SK-N-MC (cell line): Measurements from ENCODE around the gene MRC1.

Experiments
- DNase-seq: peaks from one replicate; pipeline ENCODE4 v3.0.0-alpha.2; 2011; ENCODE audit warnings: low read depth, low spot score
- H3K27ac ChIP-seq: fragments of 200-600 bp; sonication (generic); 2 replicates; pipeline ENCODE4 v1.5.1; 2016; ENCODE audit warnings: mixed run types
- H3K36me3 ChIP-seq: fragments of 200-600 bp; sonication (generic); 2 replicates; pipeline ENCODE4 v1.6.1; 2017; ENCODE audit warnings: antibody characterized with exemption, low read length, mixed read lengths; ENCODE audit not compliant: insufficient read depth
- H3K4me3 ChIP-seq: fragments of 200-600 bp; sonication (generic); 2 replicates; pipeline ENCODE4 v1.5.1; 2016
- H3K9ac ChIP-seq: fragments of 200-600 bp; sonication (generic); 2 replicates; pipeline ENCODE4 v1.8.0; 2017; ENCODE audit warnings: mixed run types, mixed read lengths; ENCODE audit not compliant: insufficient read length
- H3K9me3 ChIP-seq: fragments of 200-600 bp; sonication (generic); 2 replicates; pipeline ENCODE4 v1.6.1; 2017; ENCODE audit warnings: low read depth, mild to moderate bottlenecking, antibody characterized with exemption, low read length, moderate library complexity, mixed read lengths
- EZH2 ChIP-seq: fragments of 200-600 bp; sonication (generic); IDR thresholded peaks from one replicate; pipeline ENCODE4 v1.6.1; 2017; ENCODE audit warnings: antibody characterized with exemption
- FOXP2 ChIP-seq: optimal IDR thresholded peaks from 2 replicates; pipeline ENCODE3; 2011; ENCODE audit warnings: mild to moderate bottlenecking, moderate library complexity; ENCODE audit not compliant: insufficient read depth; ENCODE audit errors: extremely low read length, control extremely low read depth
- POLR2AphosphoS5 ChIP-seq: IDR thresholded peaks from 2 replicates; pipeline ENCODE4 v1.6.1; 2012; ENCODE audit warnings: mild to moderate bottlenecking, low read depth, low read length, borderline replicate concordance

Gene MRC1

GRCh38 chr10:17820943-17821342 is 11.8 kb downstream of the MRC1 start:
- TF ChIP-seq EZH2 = no peak
- TF ChIP-seq FOXP2 = no peak
- no peak for TF ChIP-seq POLR2AphosphoS5
- Histone ChIP-seq H3K27ac (no peak overlapping the region), H3K4me3 (no peak overlapping the region), H3K9me3 (no peaks in the 10 kb centered on the region), H3K9ac (no peak overlapping the region), H3K36me3 (no peaks in the 10 kb centered on the region)
- no peak for DNase-seq

DNA sequence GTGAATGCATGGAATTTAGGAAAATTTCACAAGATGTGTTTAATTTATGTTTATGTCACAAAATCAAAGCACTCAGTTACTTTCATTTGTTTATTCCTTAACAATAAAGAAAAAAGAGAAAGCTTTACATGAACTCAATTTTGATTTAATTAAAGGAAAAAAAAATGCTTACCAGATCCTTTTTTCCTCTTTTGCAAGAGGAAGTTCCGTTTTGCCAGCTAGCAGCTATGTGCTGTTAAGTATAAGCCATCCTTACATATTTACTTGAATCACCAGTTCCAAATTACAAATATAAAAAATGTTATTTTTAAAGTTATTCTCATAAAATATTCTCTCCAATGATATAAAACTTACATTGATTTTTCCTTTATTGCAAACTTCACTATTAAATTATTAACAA is 12.7 kb downstream of the MRC1 start:
- TF ChIP-seq FOXP2 (no peak), EZH2 (no peak), POLR2AphosphoS5 (no peak)
- DNase-seq = no peak
- Histone ChIP-seq H3K9ac (no peak overlapping the region), H3K4me3 (peak overlapping the region; percentile 25; the same call in 1 of the 2 replicates), H3K36me3 (no peaks in the 10 kb centered on the region), H3K9me3 (no peaks in the 10 kb centered on the region), H3K27ac (no peak overlapping the region)

- H3K9me3 ChIP-seq = no peaks in the 10 kb centered on the region
- no peak for TF ChIP-seq EZH2
- no peak for TF ChIP-seq POLR2AphosphoS5
- no peak for TF ChIP-seq FOXP2
- no peak overlapping the region for H3K9ac ChIP-seq
- H3K27ac ChIP-seq = no peak overlapping the region
- DNase-seq = no peak
- no peak overlapping the region for H3K4me3 ChIP-seq
- H3K36me3 ChIP-seq = no peaks in the 10 kb centered on the region
Measured at GRCh38 chr10:17831341-17831740, 22.2 kb downstream of the MRC1 start.

DNA sequence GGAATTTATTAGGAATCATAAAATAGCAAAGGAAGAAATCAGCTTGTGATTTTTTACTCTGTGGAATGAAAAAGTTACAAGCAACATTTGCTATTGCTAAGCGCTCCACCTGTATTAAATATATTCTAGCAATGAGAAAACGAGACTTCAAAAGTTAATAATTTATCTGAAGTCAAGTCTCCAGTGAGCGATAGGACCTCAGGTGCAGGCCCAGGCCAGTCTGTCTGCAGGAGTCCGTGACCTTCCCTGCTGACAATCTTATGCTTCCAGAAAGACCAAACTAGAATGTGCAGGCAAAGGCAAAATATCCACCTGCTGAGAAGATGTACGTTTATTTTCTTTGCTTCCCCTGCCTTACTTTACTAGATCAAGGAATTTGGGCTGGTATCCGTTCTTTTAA is 22.7 kb downstream of the MRC1 start:
- no peak for DNase-seq
- TF ChIP-seq FOXP2 (no peak), EZH2 (no peak), POLR2AphosphoS5 (no peak)
- H3K9ac ChIP-seq = no peak overlapping the region
- no peaks in the 10 kb centered on the region for H3K9me3 ChIP-seq
- no peak overlapping the region for H3K27ac ChIP-seq
- H3K36me3 ChIP-seq = no peaks in the 10 kb centered on the region
- H3K4me3 ChIP-seq = no peak overlapping the region

DNA sequence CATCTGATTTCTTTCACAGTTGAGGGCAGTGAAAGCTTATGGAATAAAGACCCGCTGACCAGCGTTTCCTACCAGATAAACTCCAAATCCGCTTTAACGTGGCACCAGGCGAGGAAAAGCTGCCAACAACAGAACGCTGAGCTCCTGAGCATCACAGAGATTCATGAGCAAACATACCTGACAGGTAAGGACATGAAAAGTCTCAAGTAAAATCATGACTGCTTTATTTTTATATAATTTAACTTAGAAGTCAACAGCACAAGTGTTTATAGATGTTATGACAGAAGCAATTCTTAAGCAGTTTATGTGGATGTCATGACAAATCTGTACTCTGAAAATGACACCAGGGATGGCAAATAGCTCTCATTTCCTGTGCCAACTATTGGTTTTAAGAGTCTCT is 24.5 kb downstream of the MRC1 start:
- no peak overlapping the region for H3K4me3 ChIP-seq
- H3K27ac ChIP-seq = no peak overlapping the region
- no peaks in the 10 kb centered on the region for H3K9me3 ChIP-seq
- no peaks in the 10 kb centered on the region for H3K36me3 ChIP-seq
- DNase-seq = no peak
- H3K9ac ChIP-seq = no peak overlapping the region
- no peak for TF ChIP-seq FOXP2
- no peak for TF ChIP-seq POLR2AphosphoS5
- no peak for TF ChIP-seq EZH2

DNA sequence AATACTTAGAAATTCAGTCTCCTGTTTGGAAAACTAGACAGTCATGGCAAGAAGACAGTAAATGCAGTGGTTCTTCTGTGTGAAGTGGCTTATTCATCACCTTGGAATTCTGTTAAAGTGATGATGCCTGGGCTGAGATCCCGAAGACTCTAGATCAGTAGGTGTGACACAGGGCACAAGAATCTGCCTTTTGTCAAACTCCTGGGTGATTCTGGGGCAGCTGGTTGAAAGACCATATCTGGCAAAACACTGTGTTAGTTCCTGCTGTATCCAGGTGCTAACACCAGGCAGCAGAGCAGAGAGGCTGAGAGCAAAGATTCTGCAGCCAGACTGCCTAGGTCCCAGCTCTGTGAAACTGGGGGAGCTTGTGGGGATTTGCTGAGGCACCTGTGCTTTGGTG is 26.5 kb downstream of the MRC1 start:
- Histone ChIP-seq H3K36me3 (no peaks in the 10 kb centered on the region), H3K9me3 (no peaks in the 10 kb centered on the region), H3K27ac (no peak overlapping the region), H3K9ac (no peak overlapping the region), H3K4me3 (no peak overlapping the region)
- TF ChIP-seq POLR2AphosphoS5 (no peak), EZH2 (no peak), FOXP2 (no peak)
- no peak for DNase-seq

DNA sequence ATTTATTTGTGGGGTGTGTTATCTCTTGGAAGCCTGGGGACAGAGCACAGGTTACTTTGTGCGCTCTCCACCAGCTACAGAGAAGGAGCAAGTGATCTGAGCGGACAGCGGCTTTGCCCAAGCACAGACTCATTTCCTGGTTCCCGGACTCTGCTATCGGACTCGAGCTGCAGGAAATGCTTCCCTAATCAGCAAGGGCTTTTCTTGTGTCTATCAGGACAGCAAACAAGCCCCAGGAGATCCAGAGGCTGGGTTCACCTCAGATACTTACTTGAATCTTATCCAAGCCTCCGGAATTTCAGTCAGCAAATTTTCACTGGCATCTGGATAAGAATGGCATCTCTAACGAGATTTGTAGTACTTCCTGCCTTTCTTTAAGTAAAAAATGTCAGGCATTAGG is 27.8 kb downstream of the MRC1 start:
- Histone ChIP-seq H3K36me3 (no peaks in the 10 kb centered on the region), H3K27ac (peak overlapping the region; percentile 82), H3K4me3 (peak overlapping the region; percentile 68), H3K9ac (no peak overlapping the region), H3K9me3 (no peaks in the 10 kb centered on the region)
- DNase-seq = peak; percentile 34
- TF ChIP-seq FOXP2 = no peak

GRCh38 chr10:17838080-17838648 is 29.0 kb downstream of the MRC1 start:
- Histone ChIP-seq H3K27ac (peak overlapping the region; percentile 62; the same call in 1 of the 2 replicates), H3K9me3 (no peaks in the 10 kb centered on the region), H3K9ac (no peak overlapping the region), H3K4me3 (peak overlapping the region; percentile 43), H3K36me3 (no peaks in the 10 kb centered on the region)
- TF ChIP-seq EZH2 (no peak), FOXP2 (no peak), POLR2AphosphoS5 (no peak)
- DNase-seq = no peak

GRCh38 chr10:17841050-17841449 is 31.9 kb downstream of the MRC1 start:
- TF ChIP-seq FOXP2 (no peak), EZH2 (no peak), POLR2AphosphoS5 (no peak)
- H3K4me3 ChIP-seq = no peak overlapping the region
- H3K36me3 ChIP-seq = no peaks in the 10 kb centered on the region
- no peaks in the 10 kb centered on the region for H3K9me3 ChIP-seq
- no peak for DNase-seq
- H3K27ac ChIP-seq = no peak overlapping the region
- no peak overlapping the region for H3K9ac ChIP-seq

- Histone ChIP-seq H3K9me3 (no peaks in the 10 kb centered on the region), H3K9ac (no peak overlapping the region), H3K4me3 (no peak overlapping the region), H3K27ac (no peak overlapping the region), H3K36me3 (no peaks in the 10 kb centered on the region)
- DNase-seq = no peak
- no peak for TF ChIP-seq POLR2AphosphoS5
- TF ChIP-seq EZH2 = no peak
- TF ChIP-seq FOXP2 = no peak
Measured at GRCh38 chr10:17842641-17843040, 33.5 kb downstream of the MRC1 start.
